HepG2 (cell line): ENCODE results near the gene TKTL1. TPM values are rescaled to one million over a fixed set of nuclear protein-coding genes. Genes with fewer than 3 reads are reported as not detected.

Experiments
- ATAC-seq: fragments of 200-7000 bp; cut with Tn5 transposase; 3 replicates; pipeline ENCODE4 v1.9.1; 2020; ENCODE audit warnings: mild to moderate bottlenecking, moderate library complexity
- BruUV-seq: library from RNA; stranded (reverse); fragments of 400-500 nt; replicated peaks from 2 replicates; lab custom pipeline; 2021; lab: Mats Ljungman, UMichigan
- CTCF ChIA-PET: fragments of 300-600 bp; formaldehyde crosslinking; extraction: SDS; loops from one replicate; lab custom pipeline; 2021; ENCODE audit warnings: low total read pairs, inconsistent platforms, low intra/inter-chr PET ratio; lab: Yijun Ruan, JAX
- POLR2A ChIA-PET: fragments of 350-600 bp; sonication (Branson Sonifier 250); formaldehyde crosslinking; loops from one replicate; lab custom pipeline; 2020; ENCODE audit warnings: antibody characterized with exemption, inconsistent platforms; lab: Yijun Ruan, JAX
- DNase-seq: peaks from one replicate; pipeline ENCODE4 v3.0.0-alpha.2; 2015; ENCODE audit warnings: low spot score
- FAIRE-seq: peaks from 3 replicates; lab custom pipeline; 2011; peaks lifted over from hg19 to GRCh38; lab: Jason Lieb, UNC
- H2AFZ ChIP-seq: one replicate; pipeline ENCODE4 v1.6.1; 2011; ENCODE audit warnings: low read length, inconsistent platforms
- H3K27ac ChIP-seq: fragments of 300-600 bp; 3 replicates; pipeline ENCODE4 v1.8.0; 2011; ENCODE audit warnings: mixed run types, mild to moderate bottlenecking, mixed read lengths, low read length, inconsistent platforms; ENCODE audit not compliant: insufficient read depth; ENCODE audit errors: extremely low read length
- H3K27me3 ChIP-seq, 2 experiments: fragments of 200-600 bp in 1 of 2; 2 replicates in 1 of 2; 3 replicates in 1 of 2; pipeline versions ENCODE4 v1.6.0 to v1.8.0; 2011; ENCODE audit warnings: low read length in 2 of 2, mild to moderate bottlenecking in 2 of 2, moderate library complexity in 2 of 2, inconsistent platforms in 1 of 2; ENCODE audit not compliant: insufficient read depth in 2 of 2, control insufficient read depth in 1 of 2
- H3K36me3 ChIP-seq, 2 experiments: fragments of 200-600 bp in 1 of 2; replicated peaks in 1 of 2; 2 replicates in 1 of 2; 3 replicates in 1 of 2; pipeline versions ENCODE4 v1.5.1 to v1.8.0; 2011; ENCODE audit warnings: low read length in 2 of 2, inconsistent platforms in 1 of 2; ENCODE audit not compliant: insufficient read depth in 2 of 2, control insufficient read depth in 1 of 2
- H3K4me1 ChIP-seq: 2 replicates; pipeline ENCODE4 v1.5.1; 2012; ENCODE audit warnings: low read length, inconsistent platforms; ENCODE audit not compliant: insufficient read depth
- H3K4me2 ChIP-seq: 2 replicates; pipeline ENCODE4 v1.6.0; 2011; ENCODE audit warnings: low read depth, low read length, inconsistent platforms
- H3K4me3 ChIP-seq, 3 experiments: fragments of 200-600 bp in 1 of 3; sonication (generic), shearing (Covaris generic) in 1 of 3; replicated peaks in 1 of 3; 2 replicates each; pipeline ENCODE4 v1.5.1; 2011 to 2016; ENCODE audit warnings: low read length in 3 of 3, inconsistent platforms in 2 of 3, low read depth in 2 of 3, mild to moderate bottlenecking in 2 of 3, control low read depth in 1 of 3, mixed read lengths in 1 of 3; ENCODE audit not compliant: insufficient read depth in 1 of 3
- H3K79me2 ChIP-seq: one replicate; pipeline ENCODE4 v1.6.1; 2011; ENCODE audit warnings: low read length, inconsistent platforms; ENCODE audit not compliant: insufficient read depth
- H3K9ac ChIP-seq: 2 replicates; pipeline ENCODE4 v1.6.0; 2011; ENCODE audit warnings: mild to moderate bottlenecking, low read depth, low read length, inconsistent platforms; ENCODE audit not compliant: insufficient read depth
- H3K9me3 ChIP-seq: 2 replicates; pipeline ENCODE4 v1.5.1; 2012; ENCODE audit warnings: mild to moderate bottlenecking, low read length
- H4K20me1 ChIP-seq: 2 replicates; pipeline ENCODE4 v1.6.0; 2011; ENCODE audit warnings: inconsistent platforms, mild to moderate bottlenecking, low read length, moderate library complexity; ENCODE audit not compliant: insufficient read depth
- ATF1 ChIP-seq: IDR thresholded peaks from 2 replicates; pipeline ENCODE4 v1.6.1; 2016; ENCODE audit warnings: mild to moderate bottlenecking, control low read depth
- KDM5B ChIP-seq: sonication (generic); formaldehyde crosslinking; IDR thresholded peaks from 2 replicates; pipeline ENCODE4 v1.4.0; 2020; ENCODE audit warnings: missing genetic modification reagents, mild to moderate bottlenecking, borderline replicate concordance
- KMT2B ChIP-seq: IDR thresholded peaks from 2 replicates; pipeline ENCODE4 v1.6.1; 2016; ENCODE audit warnings: missing genetic modification reagents, missing compliant biosample characterization
- MXD4 ChIP-seq: IDR thresholded peaks from 2 replicates; pipeline ENCODE4 v1.6.1; 2016; ENCODE audit warnings: mild to moderate bottlenecking, missing biosample characterization, missing genetic modification reagents
- MZF1 ChIP-seq: sonication (generic); formaldehyde crosslinking; IDR thresholded peaks from 2 replicates; pipeline ENCODE4 v1.8.1; 2023; ENCODE audit warnings: mild to moderate bottlenecking, missing genetic modification reagents, borderline replicate concordance
- ZFP41 ChIP-seq: sonication (generic); formaldehyde crosslinking; IDR thresholded peaks from 2 replicates; pipeline ENCODE4 v1.4.0; 2020; ENCODE audit warnings: mild to moderate bottlenecking, missing genetic modification reagents, borderline replicate concordance
- ZIK1 ChIP-seq: sonication (generic); formaldehyde crosslinking; IDR thresholded peaks from 2 replicates; pipeline ENCODE4 v1.5.0; 2020; ENCODE audit warnings: mild to moderate bottlenecking, low read depth, missing genetic modification reagents, borderline replicate concordance
- ZNF652 ChIP-seq: IDR thresholded peaks from 2 replicates; pipeline ENCODE4 v1.6.1; 2016; ENCODE audit warnings: low read depth, borderline replicate concordance
- ZNF788 ChIP-seq: sonication (generic); formaldehyde crosslinking; IDR thresholded peaks from 2 replicates; pipeline ENCODE4 v1.5.0; 2020; ENCODE audit warnings: mild to moderate bottlenecking, missing genetic modification reagents, borderline replicate concordance
- WGBS: methylation state at CpG from one replicate; pipeline ENCODE4 v1.1.6; 2017; ENCODE audit warnings: low lambda C conversion rate; 5-methylcytosine and 5-hydroxymethylcytosine counted together
- in situ Hi-C: cut with HindIII; loops from 2 replicates; pipeline ENCODE4 v1.10.0; 2017; ENCODE audit warnings: low pct_unique_long_range_greater_than_20kb; ENCODE audit not compliant: extremely low pct_ligation_motif_present
- intact Hi-C: fragments of 100-400 bp; cut with micrococcal nuclease; formaldehyde crosslinking; loops from one replicate; pipeline ENCODE4 v1.10.0; 2022; ENCODE audit not compliant: unreplicated experiment
- polyA plus RNA-seq, 8 experiments: library from polyadenylated mRNA; depleted of rRNA in 3 of 8; stranded (reverse) in 7 of 8; unstranded in 1 of 8; fragments of >200 nt; fragmentation: Illumina TruSeq in 4 of 8; extraction: Trizol in 4 of 8; gene quantifications; 2 replicates each; pipeline versions ENCODE4 v1.2.1 to v1.2.3, GENCODE V29; 2011 to 2016; ENCODE audit warnings: low read depth in 4 of 8, missing spikeins in 1 of 8, mixed read lengths in 1 of 8; ENCODE audit not compliant: insufficient read depth in 1 of 8
- total RNA-seq, 5 experiments: library from RNA; depleted of rRNA; stranded (reverse); fragments of >200 nt; fragmentation: Illumina TruSeq; extraction: Trizol; gene quantifications; 2 replicates each; pipeline ENCODE4 v1.2.3, GENCODE V29; 2016; ENCODE audit warnings: low read depth in 1 of 5
- TF ChIP-seq, protein P1 (sequence below): sonication (generic); formaldehyde crosslinking; IDR thresholded peaks from 2 replicates; pipeline ENCODE4 v1.5.1; 2020; ENCODE audit warnings: mild to moderate bottlenecking, missing genetic modification reagents
- TF ChIP-seq, protein P2 (sequence below): sonication (generic); formaldehyde crosslinking; IDR thresholded peaks from 2 replicates; pipeline ENCODE4 v1.5.1; 2020; ENCODE audit warnings: mild to moderate bottlenecking, missing genetic modification reagents, borderline replicate concordance
- TF ChIP-seq, protein P3 (sequence below): sonication (generic); formaldehyde crosslinking; IDR thresholded peaks from 2 replicates; pipeline ENCODE4 v1.4.0; 2020; ENCODE audit warnings: missing genetic modification reagents
- TF ChIP-seq, protein P4 (sequence below): sonication (generic); formaldehyde crosslinking; IDR thresholded peaks from 2 replicates; pipeline ENCODE4 v1.4.0; 2020; ENCODE audit warnings: mild to moderate bottlenecking, missing genetic modification reagents, borderline replicate concordance

TKTL1 gene
- total and polyA plus RNA-seq, 2 of the 13 experiments (the other 11 are each of a cell fraction or from before 2014, with no cell fraction given): not detected

DNA sequence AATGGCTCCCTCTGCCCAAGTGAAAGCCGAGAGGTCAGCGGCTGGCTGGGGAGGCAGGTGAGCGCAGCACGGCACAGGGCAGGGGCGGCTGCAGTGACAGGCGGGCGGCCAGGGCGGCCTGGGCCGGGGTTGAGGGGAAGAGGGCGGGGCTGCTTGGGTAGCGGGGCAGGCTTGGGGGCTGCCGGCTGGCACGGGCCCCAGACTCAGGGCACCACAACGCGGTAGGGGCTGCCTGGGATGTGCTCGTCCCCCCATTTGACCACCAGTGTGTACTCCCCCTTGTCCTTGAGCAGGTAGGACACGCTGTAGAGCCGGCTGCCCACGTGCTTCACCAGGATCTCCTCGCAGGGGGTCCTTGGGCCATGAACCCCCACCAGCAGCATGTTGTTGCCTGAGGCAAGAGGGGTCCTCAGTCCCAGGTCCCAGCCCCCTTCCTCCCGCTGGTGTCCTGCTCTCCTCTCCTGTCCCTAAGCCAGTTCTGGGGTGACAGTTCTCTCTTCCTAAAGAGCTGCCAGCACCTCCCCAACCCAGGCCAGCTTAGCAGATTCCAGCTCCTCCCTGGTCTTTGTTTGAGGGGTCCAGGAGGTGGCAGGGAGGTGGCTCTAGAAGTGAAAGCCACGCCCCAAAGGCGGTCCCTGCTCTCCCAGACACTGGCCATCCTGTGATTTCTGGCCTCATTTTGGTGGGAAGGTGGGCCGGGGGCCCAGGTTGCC is 53.2 kb downstream of the TKTL1 start (continued):
- TF ChIP-seq, protein P1, sequence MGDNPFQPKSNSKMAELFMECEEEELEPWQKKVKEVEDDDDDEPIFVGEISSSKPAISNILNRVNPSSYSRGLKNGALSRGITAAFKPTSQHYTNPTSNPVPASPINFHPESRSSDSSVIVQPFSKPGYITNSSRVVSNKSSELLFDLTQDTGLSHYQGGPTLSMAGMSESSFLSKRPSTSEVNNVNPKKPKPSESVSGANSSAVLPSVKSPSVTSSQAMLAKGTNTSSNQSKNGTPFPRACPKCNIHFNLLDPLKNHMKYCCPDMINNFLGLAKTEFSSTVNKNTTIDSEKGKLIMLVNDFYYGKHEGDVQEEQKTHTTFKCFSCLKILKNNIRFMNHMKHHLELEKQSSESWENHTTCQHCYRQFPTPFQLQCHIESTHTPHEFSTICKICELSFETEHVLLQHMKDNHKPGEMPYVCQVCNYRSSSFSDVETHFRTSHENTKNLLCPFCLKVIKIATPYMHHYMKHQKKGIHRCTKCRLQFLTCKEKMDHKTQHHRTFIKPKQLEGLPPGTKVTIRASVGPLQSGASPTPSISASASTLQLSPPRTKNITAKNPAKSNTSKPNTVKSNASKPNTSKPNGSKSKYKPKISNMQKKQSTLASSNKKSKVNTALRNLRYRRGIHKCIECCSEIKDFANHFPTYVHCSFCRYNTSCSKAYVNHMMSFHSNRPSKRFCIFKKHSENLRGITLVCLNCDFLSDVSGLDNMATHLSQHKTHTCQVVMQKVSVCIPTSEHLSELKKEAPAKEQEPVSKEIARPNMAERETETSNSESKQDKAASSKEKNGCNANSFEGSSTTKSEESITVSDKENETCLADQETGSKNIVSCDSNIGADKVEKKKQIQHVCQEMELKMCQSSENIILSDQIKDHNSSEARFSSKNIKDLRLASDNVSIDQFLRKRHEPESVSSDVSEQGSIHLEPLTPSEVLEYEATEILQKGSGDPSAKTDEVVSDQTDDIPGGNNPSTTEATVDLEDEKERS (CRISPR knock-in tag): no peak
- TF ChIP-seq KMT2B (CRISPR knock-in tag) (no peak), MZF1 (CRISPR knock-in tag) (no peak)

DNA sequence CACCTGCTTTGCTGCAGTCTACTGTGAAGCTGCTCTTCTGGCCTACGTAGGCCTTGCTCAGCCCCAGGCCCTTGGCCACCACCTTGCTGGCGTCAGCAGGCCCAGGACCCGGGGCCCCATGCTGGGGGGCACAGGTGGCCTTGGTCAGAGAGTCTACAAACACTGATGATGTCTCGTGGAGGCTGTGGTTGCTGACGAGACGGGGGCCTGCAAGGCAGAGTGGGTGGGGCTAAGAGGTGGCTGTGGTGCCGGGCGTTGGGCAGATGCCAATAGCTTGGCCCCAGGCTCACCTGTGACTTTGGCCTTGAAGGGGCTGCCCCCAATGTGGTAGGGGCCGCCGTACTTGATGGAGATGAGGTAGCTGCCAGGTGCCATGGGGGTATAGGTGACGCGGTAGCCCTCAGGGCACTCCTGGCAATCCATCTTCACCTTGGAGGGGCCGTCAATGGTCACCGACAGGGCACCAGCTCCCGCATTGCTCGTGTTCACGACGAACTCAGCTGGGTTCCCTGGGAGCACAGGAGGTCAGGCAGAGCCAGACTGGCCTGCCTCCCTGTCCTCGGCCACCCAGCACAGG is 53.9 kb downstream of the TKTL1 start:
- Histone ChIP-seq H3K4me2 (no peak overlapping the region), H3K79me2 (no peaks in the 10 kb centered on the region), H3K27ac (no peak overlapping the region), H2AFZ (no peak overlapping the region), H3K27me3 (no peaks in the 10 kb centered on the region), H3K9me3 (no peaks in the 10 kb centered on the region), H3K9ac (no peak overlapping the region), H3K4me1 (peaks cover 5% of the 10 kb centered on the region; the same call in 1 of the 2 replicates), H4K20me1 (no peaks in the 10 kb centered on the region), H3K36me3 (peaks cover 9 to 28% of the 10 kb centered on the region in 2 experiments; a peak in 3 of 5 replicates), H3K4me3 (no peak overlapping the region)
- CTCF ChIA-PET: no interaction called here
- POLR2A ChIA-PET: interaction anchor here (1.9 kb wide), 1 partner anchor 16 kb away, joined by 5 read pairs; no protein-coding TSS in a partner anchor
- DNase-seq (no peak), FAIRE-seq (no peak), ATAC-seq (no peak)
- in situ Hi-C loops (no loop called here), intact Hi-C loops (no loop called here)
- no CpG with 5 or more reads among the region's 19 CpGs for WGBS
- no TSS peak for BruUV-seq
- TF ChIP-seq KDM5B (CRISPR knock-in tag) (no peak), ZNF788 (CRISPR knock-in tag) (no peak), ZFP41 (CRISPR knock-in tag) (no peak), ATF1 (CRISPR knock-in tag) (no peak), ZNF652 (CRISPR knock-in tag) (no peak), MXD4 (CRISPR knock-in tag) (no peak), ZIK1 (no peak)
- TF ChIP-seq, protein P2, sequence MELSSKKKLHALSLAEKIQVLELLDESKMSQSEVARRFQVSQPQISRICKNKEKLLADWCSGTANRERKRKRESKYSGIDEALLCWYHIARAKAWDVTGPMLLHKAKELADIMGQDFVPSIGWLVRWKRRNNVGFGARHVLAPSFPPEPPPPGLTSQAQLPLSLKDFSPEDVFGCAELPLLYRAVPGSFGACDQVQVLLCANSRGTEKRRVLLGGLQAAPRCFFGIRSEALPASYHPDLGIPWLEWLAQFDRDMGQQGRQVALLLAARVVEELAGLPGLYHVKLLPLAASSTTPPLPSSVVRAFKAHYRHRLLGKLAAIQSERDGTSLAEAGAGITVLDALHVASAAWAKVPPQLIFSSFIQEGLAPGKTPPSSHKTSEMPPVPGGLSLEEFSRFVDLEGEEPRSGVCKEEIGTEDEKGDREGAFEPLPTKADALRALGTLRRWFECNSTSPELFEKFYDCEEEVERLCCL (CRISPR knock-in tag): no peak
- TF ChIP-seq, protein P3, sequence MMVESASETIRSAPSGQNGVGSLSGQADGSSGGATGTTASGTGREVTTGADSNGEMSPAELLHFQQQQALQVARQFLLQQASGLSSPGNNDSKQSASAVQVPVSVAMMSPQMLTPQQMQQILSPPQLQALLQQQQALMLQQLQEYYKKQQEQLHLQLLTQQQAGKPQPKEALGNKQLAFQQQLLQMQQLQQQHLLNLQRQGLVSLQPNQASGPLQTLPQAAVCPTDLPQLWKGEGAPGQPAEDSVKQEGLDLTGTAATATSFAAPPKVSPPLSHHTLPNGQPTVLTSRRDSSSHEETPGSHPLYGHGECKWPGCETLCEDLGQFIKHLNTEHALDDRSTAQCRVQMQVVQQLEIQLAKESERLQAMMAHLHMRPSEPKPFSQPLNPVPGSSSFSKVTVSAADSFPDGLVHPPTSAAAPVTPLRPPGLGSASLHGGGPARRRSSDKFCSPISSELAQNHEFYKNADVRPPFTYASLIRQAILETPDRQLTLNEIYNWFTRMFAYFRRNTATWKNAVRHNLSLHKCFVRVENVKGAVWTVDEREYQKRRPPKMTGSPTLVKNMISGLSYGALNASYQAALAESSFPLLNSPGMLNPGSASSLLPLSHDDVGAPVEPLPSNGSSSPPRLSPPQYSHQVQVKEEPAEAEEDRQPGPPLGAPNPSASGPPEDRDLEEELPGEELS: no peak
- TF ChIP-seq, protein P4, sequence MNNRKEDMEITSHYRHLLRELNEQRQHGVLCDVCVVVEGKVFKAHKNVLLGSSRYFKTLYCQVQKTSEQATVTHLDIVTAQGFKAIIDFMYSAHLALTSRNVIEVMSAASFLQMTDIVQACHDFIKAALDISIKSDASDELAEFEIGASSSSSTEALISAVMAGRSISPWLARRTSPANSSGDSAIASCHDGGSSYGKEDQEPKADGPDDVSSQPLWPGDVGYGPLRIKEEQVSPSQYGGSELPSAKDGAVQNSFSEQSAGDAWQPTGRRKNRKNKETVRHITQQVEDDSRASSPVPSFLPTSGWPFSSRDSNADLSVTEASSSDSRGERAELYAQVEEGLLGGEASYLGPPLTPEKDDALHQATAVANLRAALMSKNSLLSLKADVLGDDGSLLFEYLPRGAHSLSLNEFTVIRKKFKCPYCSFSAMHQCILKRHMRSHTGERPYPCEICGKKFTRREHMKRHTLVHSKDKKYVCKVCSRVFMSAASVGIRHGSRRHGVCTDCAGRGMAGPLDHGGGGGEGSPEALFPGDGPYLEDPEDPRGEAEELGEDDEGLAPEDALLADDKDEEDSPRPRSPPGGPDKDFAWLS (CRISPR knock-in tag): no peak
